SK-N-SH (cell line): ENCODE data around the gene PALLD.

Experiments used
- CHD2 ChIP-seq: fragments of 150-350 bp; IDR thresholded peaks from 2 replicates; pipeline ENCODE4 v1.6.1; 2018; ENCODE audit warnings: low read length; ENCODE audit not compliant: partially characterized antibody
- EP300 ChIP-seq, 2 experiments: IDR thresholded peaks; 2 replicates each; pipeline versions ENCODE4 v1.4.0 to v1.6.1; 2012; ENCODE audit warnings: borderline replicate concordance in 1 of 2, low read depth in 1 of 2, low read length in 1 of 2
- EZH2phosphoT487 ChIP-seq: fragments of 200-600 bp; sonication (generic); IDR thresholded peaks from 2 replicates; pipeline ENCODE4 v1.6.1; 2017; ENCODE audit warnings: low read depth, mixed run types, mild to moderate bottlenecking, antibody characterized with exemption, moderate library complexity, borderline replicate concordance
- FOXM1 ChIP-seq: IDR thresholded peaks from 2 replicates; pipeline ENCODE4 v1.4.0; 2012; ENCODE audit warnings: low read depth, mild to moderate bottlenecking
- GATA2 ChIP-seq: sonication (generic); formaldehyde crosslinking; IDR thresholded peaks from 2 replicates; pipeline ENCODE4 v1.5.0; 2020; ENCODE audit warnings: mild to moderate bottlenecking, missing genetic modification reagents
- MEF2A ChIP-seq: IDR thresholded peaks from 2 replicates; pipeline ENCODE4 v1.4.0; 2012; ENCODE audit warnings: low read depth, borderline replicate concordance
- POLR2AphosphoS5 ChIP-seq: IDR thresholded peaks from 2 replicates; pipeline ENCODE4 v1.6.1; 2012; ENCODE audit warnings: low read depth, low read length
- RAD21 ChIP-seq: IDR thresholded peaks from 2 replicates; pipeline ENCODE4 v1.6.1; 2012; ENCODE audit warnings: mild to moderate bottlenecking, low read length
- RFX5 ChIP-seq: IDR thresholded peaks from 2 replicates; pipeline ENCODE4 v1.6.1; 2012; ENCODE audit warnings: mild to moderate bottlenecking, improper control_type of control experiment, low read length
- SMC3 ChIP-seq: IDR thresholded peaks from 2 replicates; pipeline ENCODE4 v1.6.1; 2012; ENCODE audit warnings: low read depth, low read length, improper control_type of control experiment
- TAF1 ChIP-seq: IDR thresholded peaks from 2 replicates; pipeline ENCODE4 v1.6.1; 2012; ENCODE audit warnings: low read depth, mild to moderate bottlenecking, low read length, moderate library complexity, borderline replicate concordance
- TCF12 ChIP-seq: IDR thresholded peaks from 2 replicates; pipeline ENCODE4 v1.4.0; 2012
- TF ChIP-seq, protein P1 (sequence below): fragments of 200-600 bp; sonication (generic); IDR thresholded peaks from 2 replicates; pipeline ENCODE4 v1.6.1; 2017; ENCODE audit warnings: antibody characterized with exemption, mild to moderate bottlenecking, moderate library complexity
- TF ChIP-seq, protein P2 (sequence below): IDR thresholded peaks from 2 replicates; pipeline ENCODE4 v1.4.0; 2012; ENCODE audit warnings: low read depth

DNA sequence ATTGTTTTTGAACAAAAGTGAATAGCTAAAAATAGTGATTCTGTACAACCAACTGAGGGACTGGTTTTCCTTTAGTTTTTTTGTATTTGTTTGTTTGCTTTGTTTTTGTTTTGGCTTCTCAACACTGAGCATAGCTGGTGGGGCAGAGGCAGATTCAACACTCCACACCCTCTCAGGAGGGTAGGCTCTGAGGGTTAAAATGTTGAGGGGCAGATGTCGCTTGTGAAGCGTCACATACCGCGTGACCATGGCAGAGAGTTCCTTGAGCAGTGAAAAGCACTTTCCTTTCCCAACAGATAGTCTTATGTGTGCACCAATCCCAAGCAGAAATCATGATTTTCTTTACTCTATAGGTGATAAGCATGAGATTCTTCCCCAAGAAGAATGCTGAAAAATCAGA, 155.0 kb downstream of the PALLD start:
- TF ChIP-seq RFX5 (no peak), SMC3 (no peak), EZH2phosphoT487 (no peak), POLR2AphosphoS5 (no peak), FOXM1 (no peak), RAD21 (no peak), GATA2 (CRISPR knock-in tag) (no peak), EP300 (IDR thresholded peaks at IDR 0.05; ENCODE audit: borderline replicate concordance in 1 of 2, low read depth in 1 of 2, low read length in 1 of 2) (no peak), MEF2A (no peak), TAF1 (no peak), CHD2 (no peak), TCF12 (no peak)
- TF ChIP-seq, protein P1, sequence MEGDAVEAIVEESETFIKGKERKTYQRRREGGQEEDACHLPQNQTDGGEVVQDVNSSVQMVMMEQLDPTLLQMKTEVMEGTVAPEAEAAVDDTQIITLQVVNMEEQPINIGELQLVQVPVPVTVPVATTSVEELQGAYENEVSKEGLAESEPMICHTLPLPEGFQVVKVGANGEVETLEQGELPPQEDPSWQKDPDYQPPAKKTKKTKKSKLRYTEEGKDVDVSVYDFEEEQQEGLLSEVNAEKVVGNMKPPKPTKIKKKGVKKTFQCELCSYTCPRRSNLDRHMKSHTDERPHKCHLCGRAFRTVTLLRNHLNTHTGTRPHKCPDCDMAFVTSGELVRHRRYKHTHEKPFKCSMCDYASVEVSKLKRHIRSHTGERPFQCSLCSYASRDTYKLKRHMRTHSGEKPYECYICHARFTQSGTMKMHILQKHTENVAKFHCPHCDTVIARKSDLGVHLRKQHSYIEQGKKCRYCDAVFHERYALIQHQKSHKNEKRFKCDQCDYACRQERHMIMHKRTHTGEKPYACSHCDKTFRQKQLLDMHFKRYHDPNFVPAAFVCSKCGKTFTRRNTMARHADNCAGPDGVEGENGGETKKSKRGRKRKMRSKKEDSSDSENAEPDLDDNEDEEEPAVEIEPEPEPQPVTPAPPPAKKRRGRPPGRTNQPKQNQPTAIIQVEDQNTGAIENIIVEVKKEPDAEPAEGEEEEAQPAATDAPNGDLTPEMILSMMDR: no peak
- TF ChIP-seq, protein P2, sequence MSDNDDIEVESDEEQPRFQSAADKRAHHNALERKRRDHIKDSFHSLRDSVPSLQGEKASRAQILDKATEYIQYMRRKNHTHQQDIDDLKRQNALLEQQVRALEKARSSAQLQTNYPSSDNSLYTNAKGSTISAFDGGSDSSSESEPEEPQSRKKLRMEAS: no peak
